ENCODE measurements around the gene TCF12.

Gene TCF12

DNA sequence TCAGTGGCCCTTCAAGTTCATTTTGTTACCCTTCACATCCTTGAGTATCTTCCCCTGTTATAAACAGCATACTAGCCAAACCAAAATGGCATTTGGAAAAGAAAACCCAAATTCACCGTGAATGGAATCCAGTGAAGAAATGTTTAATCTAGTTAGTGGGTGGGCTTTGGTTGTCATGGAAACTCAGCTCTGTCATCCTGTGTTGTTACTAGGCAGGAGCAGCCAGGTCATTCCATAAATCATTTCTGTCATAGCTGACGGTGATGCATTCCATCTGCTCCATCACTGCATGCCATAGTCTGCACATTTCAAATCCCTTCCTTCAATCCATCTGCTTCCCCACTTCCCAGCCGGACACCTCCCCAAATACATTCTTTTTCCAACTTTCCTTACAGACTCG lies 317.4 kb downstream of the TCF12 start:
- in situ Hi-C loops (cut with HindIII; ENCODE audit: low sequenced_read_pairs), result no loop called here

DNA sequence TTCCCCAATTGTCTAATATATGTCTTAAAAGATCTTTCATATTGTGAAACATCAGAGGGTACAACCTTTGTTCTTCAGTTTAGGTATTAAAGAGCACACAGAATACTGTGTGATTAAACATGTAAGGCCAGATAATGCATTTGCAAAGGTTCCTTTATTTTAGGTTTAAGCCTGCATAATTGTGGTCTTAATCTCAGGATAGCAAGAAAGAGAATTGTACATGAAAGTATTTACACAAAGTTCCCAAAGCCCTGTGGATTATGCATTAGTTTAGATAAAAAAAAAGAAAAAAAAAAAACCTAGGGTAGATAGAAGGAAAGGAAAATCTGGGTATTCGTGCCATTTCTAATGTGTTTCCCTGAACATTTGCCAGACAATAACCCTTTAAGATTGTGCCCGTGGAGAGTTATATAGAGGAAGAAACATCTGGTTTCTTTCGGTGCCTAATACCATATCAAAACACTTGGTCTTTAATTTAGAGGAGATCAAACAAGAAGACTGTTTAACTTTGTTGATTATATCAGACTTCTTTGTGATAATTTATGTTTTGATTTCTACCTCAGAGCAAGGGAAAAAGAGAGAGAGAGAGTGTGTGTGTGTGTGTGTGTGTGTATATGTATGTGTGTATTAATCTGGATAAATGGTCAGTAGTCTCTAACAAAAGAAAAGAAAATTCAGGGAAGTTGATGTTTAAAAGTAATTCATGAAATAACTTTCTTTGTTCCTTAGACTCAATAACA lies 318.3 kb downstream of the TCF12 start:
- in situ Hi-C loops (cut with HindIII; ENCODE audit: low sequenced_read_pairs), result no loop called here

DNA sequence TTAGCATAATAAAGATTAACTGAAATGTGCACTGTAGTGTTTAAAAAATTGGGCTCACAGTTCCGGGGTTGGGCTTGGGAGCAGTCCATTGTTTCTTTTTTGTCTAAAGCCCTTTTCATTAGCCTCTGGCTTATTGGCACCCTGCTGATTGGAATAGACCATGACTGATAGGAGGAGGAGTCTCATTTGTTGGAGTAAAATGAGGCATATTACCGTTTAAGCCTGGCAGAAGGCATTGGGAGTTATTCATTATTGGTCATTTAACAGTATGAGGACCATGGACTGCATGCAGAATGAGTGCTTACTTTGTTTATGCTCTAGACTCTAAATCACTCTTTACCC lies 318.8 kb downstream of the TCF12 start:
- in situ Hi-C loops (cut with HindIII; ENCODE audit: low sequenced_read_pairs), result no loop called here

DNA sequence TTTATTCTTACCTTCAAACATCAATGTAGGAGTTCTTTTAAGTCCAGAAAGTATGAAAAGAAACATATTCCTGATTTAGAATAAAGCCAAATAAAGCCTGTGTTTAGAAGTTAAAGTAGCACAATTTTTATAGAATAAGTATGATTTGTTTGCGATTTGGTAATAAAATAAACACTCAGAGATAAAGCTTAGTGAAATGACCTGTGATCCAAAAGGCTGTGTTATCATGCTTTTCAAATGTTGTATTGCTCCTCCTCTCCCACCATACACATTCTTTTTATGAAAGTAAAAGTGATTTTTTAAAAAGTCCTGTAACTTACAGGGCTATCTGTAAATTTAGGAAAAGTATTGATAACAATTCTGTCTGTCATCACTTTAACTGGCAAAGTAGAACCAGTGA lies 319.2 kb downstream of the TCF12 start:
- in situ Hi-C loops (cut with HindIII; ENCODE audit: low sequenced_read_pairs), result no loop called here

DNA sequence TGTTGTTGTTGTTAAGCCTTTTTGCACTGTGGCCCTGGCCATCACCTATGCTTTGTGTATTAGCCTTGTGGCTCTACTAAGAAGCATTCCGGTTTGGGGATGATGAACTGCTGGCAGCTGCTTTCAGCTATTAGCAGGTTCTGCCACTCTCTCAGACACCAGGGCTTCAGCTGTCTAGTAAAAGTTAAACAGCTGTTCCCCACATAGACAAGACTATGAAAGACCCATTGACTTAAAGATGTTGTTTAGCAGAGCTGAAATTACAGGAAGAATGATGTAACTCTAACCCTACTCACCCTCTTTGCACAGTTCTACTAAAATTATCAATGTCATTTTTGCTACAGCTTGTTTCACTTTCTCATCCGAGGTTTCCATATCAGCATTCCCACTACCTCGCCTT lies 326.7 kb downstream of the TCF12 start:
- in situ Hi-C loops (cut with HindIII; ENCODE audit: low sequenced_read_pairs), result no loop called here

DNA sequence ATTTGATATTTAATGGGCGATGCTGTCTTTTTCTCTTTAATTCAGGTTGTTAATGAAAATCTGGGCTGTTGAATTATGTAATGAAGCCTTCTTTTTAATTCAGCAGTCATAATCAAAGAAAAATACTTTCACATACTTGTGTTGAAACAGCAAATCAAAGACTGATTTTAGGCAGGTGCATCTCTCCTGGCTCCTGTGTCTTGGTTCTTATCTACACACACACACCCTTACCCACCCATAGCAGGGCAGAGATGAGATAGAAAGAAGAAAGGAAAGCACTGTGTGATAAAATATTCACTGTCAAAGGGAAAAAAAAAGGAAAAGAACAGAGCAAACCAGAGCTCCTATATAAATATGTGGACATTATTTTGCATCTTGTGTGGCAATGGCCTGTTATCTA lies 327.3 kb downstream of the TCF12 start:
- in situ Hi-C loops (cut with HindIII; ENCODE audit: low sequenced_read_pairs), result no loop called here

DNA sequence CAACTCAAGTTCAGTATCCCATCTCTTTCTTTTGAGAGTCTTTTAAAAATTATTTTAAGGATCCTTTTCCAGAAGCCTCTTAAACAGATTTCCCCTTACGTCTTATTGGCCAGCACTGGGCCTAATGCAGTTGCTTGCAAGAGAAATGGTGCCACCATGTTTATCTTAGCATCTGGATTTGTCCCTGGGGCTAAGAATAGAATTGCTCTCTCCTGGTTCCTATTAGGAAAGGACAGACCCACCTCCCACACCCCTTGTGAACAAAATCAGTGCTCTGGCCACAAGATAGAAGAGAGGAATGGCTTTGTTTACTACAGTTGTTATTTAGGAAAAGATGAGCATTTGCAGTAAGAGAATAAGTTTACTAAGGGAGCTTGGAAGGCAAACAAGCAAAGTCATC lies 329.6 kb downstream of the TCF12 start:
- in situ Hi-C loops (cut with HindIII; ENCODE audit: low sequenced_read_pairs), result no loop called here

DNA sequence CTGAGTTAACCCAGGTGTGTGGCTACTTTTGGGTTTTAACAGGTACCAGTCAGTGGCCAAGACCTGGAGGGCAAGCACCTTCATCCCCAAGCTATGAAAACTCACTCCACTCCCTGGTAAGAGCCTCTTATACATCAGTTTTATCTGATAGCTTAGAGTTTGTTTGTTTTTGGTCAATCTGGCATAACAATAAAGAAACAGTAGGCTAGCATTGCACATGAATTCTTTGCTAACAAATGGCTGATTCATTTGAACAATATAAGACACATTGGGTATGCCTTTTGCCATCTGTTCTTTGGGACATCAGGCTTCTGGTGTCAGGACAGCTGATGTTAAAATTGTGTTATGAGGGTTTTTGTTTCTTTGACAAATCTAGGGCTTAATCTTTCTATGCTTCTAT lies 332.9 kb downstream of the TCF12 start:
- in situ Hi-C loops (cut with HindIII; ENCODE audit: low sequenced_read_pairs), result no loop called here

DNA sequence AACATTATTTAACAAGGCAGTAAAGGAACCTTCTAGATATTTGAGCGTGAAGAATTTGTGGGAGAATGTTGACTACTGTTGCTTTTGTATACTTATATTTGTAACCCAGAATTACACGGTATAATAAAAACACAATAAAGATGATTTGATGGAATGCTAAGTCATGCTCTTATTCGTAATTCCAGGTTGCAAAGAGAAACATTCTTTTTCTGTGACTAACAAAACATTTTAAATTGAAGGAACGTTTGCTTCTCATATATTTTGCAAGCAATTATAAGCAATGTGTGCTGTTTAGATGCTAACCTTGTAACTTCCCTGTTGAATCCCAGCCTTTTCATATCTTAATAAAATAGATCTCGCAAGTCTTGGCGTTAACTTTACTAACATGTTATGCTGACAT lies 333.5 kb downstream of the TCF12 start:
- in situ Hi-C loops (cut with HindIII; ENCODE audit: low sequenced_read_pairs), result no loop called here

DNA sequence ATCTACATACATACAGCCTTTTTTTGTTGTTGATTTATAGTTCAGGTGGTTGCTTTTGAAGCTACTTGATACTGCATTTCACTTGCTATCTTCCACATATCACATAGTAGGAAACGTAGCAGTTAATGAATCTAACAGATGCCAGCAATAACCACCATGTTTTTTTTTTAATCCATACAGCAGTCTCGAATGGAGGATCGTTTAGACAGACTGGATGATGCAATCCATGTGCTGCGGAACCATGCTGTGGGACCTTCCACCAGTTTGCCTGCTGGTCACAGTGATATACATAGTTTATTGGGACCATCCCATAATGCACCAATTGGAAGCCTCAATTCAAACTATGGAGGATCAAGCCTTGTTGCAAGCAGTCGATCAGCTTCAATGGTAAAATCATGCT lies 334.6 kb downstream of the TCF12 start:
- in situ Hi-C loops (cut with HindIII; ENCODE audit: low sequenced_read_pairs), result no loop called here

DNA sequence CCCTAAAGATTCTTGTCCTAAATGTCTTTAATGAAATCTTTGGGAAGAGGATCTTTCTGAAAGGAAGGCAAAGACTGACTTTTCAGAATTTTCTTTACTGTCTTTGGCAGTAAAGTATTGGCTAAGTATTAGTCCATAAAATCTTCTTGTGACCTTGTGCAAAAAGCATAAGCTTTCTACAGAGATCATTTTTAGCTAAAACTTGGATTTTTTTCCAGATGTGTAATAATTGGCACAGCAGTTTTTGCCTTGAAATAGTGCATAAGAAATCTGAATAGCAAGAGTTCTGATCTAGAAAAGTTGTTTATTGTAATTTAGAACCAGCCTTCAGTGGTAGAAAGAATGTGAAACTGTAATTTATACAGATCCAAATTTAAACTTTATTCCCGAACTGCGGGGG lies 335.1 kb downstream of the TCF12 start:
- in situ Hi-C loops (cut with HindIII; ENCODE audit: low sequenced_read_pairs), result no loop called here

DNA sequence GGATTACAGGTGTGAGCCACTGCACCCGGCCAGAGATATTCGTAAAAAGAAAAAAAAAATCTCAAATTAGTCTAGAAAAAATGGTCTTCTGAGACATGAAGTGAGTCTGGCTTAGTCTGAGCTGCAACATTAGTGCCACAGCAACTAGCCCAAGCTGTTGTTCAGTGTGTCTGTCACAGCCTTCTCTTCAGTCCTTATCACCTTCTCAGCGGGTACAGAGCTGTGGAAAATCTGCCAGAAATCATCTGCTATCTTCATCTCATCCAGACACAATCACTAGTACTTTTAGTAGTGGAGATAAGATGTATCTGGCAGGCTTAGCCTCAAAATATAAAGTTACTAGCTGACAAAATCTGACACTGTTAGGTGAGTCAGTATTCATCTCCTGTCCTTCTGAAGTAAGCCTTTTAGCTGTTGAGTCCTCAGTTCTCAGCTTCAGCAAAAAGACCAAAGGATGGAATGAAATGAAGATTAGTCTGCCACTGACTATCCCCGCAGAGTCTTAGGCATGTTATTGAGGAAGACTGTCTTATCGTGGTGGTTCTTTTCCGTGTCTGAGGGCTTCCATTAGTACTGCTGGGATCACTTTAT lies 337.4 kb downstream of the TCF12 start:
- in situ Hi-C loops (cut with HindIII; ENCODE audit: low sequenced_read_pairs), result no loop called here

DNA sequence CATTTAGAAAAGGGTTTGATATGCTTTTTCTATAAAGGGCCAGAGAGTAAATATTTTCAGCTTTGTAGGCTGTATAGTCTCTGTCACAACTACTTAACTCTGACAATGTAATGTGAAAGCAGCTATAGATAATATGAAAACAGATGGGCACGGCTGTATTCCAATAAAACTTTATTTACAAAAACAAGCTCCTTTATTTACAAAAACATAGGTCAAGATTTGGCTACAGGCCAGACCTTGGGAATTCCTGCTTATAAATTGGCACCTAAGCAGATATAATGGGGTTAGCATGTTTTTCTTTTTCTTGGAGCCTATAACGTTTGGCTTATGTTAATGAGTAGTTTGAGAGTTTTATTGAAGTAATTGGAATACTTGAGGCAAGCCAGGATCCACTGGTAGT lies 338.5 kb downstream of the TCF12 start:
- in situ Hi-C loops (cut with HindIII; ENCODE audit: low sequenced_read_pairs), result no loop called here

DNA sequence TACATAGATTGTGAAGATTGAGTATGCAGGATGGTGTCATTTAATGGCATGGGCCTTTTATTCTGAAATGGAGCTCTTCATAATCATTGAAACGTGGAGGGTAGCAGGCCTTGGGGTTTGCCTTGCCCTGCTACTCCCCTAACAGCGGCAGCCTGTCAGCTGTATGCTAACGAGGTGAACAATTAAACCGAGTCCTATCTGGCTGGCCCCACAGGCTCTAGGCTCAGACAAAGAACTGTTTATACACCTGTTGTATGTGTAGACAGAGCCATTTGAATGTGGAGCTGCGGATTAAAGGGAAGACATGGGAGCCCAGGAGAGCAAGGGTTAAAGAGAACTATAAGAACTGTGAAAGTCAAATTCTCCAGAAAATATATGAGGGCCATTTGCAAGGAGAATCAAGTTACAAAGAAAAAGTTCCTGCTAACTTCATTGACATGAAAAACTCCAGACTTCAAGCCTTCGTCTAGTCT lies 341.2 kb downstream of the TCF12 start:
- in situ Hi-C loops (cut with HindIII; ENCODE audit: low sequenced_read_pairs), result no loop called here

DNA sequence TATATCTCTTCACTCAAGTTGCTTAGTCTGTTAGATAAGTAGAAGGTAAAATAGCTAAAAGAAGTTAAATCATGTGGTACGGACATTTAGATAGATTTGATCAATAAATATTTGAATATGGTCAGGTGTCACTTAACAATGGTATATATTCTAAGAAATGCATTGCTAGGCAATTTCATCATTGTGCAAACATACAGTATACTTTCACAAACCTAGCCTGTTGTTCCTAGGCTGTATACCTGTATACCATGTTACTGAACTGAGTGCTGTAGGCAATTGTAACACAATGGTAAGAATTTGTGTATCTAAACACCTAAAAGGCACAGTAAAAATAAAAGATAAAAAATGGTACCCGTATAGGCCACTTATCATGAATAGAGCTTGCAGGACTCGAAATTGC lies 345.1 kb downstream of the TCF12 start:
- in situ Hi-C loops (cut with HindIII; ENCODE audit: low sequenced_read_pairs), result no loop called here

DNA sequence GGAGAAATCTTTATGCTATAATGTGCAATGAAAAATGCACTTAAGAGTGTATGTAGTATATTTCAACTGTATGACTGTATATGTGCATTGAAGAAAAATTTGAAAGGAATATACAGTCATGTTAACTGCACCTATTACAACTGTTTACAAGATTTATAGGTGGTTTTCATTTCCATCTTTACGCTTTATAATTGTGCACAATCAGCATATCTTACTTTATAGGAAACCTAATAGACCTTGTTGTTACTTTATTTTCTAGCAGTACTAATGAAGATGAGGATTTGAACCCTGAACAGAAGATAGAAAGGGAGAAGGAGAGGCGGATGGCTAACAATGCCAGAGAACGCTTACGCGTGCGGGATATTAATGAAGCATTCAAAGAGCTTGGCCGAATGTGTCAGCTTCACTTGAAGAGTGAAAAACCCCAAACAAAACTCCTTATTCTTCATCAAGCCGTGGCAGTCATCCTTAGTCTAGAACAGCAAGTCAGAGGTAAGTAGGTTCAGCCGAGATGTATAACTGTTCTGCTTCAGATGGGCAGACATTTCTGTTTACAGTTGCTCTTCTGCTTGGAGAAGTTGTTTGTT lies 354.4 kb downstream of the TCF12 start:
- in situ Hi-C loops (cut with HindIII; ENCODE audit: low sequenced_read_pairs), result no loop called here

DNA sequence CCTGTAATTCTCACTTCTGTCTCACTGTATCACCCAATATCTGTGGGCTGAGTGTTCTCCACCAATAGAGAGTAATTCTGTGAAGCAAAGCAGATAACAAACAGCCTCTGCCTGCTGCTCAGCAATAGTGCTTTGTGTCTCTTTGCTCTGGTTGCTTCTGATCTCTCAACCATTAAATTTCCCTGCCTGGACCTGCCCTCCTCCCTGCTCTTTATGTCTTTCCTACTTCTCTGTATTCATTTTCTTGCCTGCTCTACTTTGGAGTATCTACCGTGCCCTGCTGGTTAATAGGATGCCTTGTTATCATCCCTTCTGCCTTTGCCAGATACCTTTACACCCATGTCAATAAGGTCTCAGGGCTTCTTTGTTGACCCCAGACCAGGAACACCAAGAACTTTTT lies 355.0 kb downstream of the TCF12 start:
- in situ Hi-C loops (cut with HindIII; ENCODE audit: low sequenced_read_pairs), result no loop called here

DNA sequence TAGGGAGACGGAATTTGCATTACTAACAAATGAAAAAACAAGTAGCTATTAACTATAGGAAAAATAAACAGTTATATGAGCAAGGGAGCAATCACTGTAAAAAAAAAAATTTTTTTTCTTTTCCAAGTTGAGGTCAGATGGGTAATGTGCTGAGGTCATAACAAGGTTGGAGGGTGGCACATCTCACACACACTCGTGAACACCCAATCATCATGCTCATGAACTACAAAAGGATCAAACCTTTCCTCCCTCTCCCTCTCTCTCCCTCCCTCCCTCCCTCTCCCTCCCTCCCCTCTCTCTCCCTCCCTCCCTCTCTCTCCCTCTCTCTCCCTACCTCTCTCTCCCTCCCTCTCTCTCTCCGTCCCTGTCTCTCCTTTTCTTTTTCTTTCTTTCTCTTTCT lies 360.0 kb downstream of the TCF12 start:
- in situ Hi-C loops (cut with HindIII; ENCODE audit: low sequenced_read_pairs), result loop anchor here (25.0 kb wide), 1 partner anchor 791 kb away; no protein-coding TSS in a partner anchor

DNA sequence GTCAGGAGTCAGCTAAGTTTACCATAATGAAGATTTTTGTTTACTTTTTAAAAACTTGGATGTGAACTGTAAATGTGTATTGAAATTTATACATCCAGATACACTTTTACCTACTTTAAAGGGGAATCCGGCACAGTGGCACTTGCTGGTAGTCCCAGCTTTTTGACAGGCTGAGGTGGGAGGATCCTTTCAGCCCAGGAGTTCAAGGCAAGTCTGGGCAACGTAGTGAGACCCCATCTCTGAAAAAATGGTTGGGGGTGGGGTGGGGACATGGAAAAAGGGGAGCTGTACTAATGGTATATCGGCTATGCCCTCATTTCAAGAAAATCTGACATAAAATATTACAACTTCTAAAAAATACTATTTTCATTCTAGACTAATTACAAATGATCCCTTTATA lies 362.0 kb downstream of the TCF12 start:
- in situ Hi-C loops (cut with HindIII; ENCODE audit: low sequenced_read_pairs), result loop anchor here (25.0 kb wide), 1 partner anchor 793 kb away; no protein-coding TSS in a partner anchor

DNA sequence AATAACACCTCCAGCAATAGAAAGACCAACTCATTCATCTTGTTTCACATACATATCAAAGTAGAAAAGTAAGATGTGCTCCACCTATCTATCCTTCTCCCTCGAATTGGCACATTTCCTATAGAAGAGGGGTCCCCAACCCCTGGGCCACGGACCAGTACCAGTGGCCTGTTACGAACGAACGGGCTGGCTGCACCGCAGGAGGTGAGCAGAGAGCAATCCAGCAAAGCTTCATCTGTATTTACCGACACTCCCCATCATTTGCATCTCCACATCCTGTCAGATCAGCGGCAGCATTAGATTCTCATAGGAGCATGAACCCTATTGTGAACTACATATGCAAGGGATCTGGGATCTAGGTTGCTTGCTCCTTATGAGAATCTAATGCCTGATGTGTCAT lies 362.9 kb downstream of the TCF12 start:
- in situ Hi-C loops (cut with HindIII; ENCODE audit: low sequenced_read_pairs), result loop anchor here (25.0 kb wide), 1 partner anchor 794 kb away; no protein-coding TSS in a partner anchor

DNA sequence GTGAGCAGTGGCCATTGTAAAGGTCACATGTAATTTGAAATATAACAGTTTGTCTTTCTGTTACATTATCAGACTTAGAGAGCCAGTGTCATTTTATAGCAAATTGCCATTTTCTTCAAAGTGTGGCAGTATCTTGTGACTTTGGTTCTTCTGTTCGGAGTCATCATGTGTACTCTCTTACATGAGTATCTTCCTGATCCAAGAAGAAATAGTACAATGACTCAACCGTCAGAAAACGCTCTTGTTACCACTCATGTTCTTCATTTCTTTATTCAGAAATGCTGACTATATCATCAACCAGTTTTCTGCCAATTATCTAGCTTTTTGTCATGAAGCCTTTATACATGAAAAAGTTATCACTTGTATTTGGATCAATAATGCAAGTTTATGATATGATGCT lies 364.2 kb downstream of the TCF12 start:
- in situ Hi-C loops (cut with HindIII; ENCODE audit: low sequenced_read_pairs), result loop anchor here (25.0 kb wide), 1 partner anchor 795 kb away; no protein-coding TSS in a partner anchor
